Natural killer cell (primary cell): ENCODE data around the gene UGT8. TPM values are rescaled to one million over a fixed set of nuclear protein-coding genes. Genes with fewer than 3 reads are reported as not detected.

ENCODE experiments used
- ATAC-seq, 3 donors: fragments of 150-1000 bp in 2 of 3; fragments of 200-7000 bp in 1 of 3; cut with Tn5 transposase; 1 replicate in 1 of 3; 2 replicates in 2 of 3; pipeline ENCODE4 v1.10.0; 2021; ENCODE audit warnings: mild to moderate bottlenecking in 2 of 3, moderate library complexity in 2 of 3
- DNase-seq, 2 donors: peaks; one replicate each; pipeline versions ENCODE4 v3.0.0 to v3.0.0-alpha.2; 2013 to 2021; ENCODE audit warnings: mixed read lengths in 1 of 2
- H3K27ac ChIP-seq: one replicate; pipeline ENCODE4 v1.5.1; 2013; ENCODE audit warnings: mild to moderate bottlenecking, low read length
- H3K27me3 ChIP-seq: one replicate; pipeline ENCODE4 v1.6.1; 2013; ENCODE audit warnings: low read length; ENCODE audit not compliant: control insufficient read depth, insufficient read depth
- H3K36me3 ChIP-seq: one replicate; pipeline ENCODE4 v1.6.1; 2013; ENCODE audit warnings: low read length; ENCODE audit not compliant: control insufficient read depth, insufficient read depth
- H3K4me1 ChIP-seq: one replicate; pipeline ENCODE4 v1.6.1; 2013; ENCODE audit warnings: low read length; ENCODE audit not compliant: control insufficient read depth, insufficient read depth
- H3K4me3 ChIP-seq: one replicate; pipeline ENCODE4 v1.5.1; 2013; ENCODE audit warnings: low read length
- H3K9me3 ChIP-seq: one replicate; pipeline ENCODE4 v1.6.1; 2013; ENCODE audit warnings: low read length; ENCODE audit not compliant: control insufficient read depth, insufficient read depth
- H3K27ac Mint-ChIP-seq, 2 donors: one replicate each; pipeline ENCODE4 v1.8.0; 2022; ENCODE audit warnings: mild to moderate bottlenecking in 2 of 2, mixed read lengths in 2 of 2, moderate library complexity in 1 of 2
- H3K27me3 Mint-ChIP-seq, 2 donors: one replicate each; pipeline ENCODE4 v1.8.0; 2022; ENCODE audit warnings: low read depth in 2 of 2, mixed read lengths in 2 of 2
- H3K36me3 Mint-ChIP-seq: one replicate; pipeline ENCODE4 v1.8.0; 2022; ENCODE audit warnings: mixed read lengths
- H3K4me1 Mint-ChIP-seq, 2 donors: one replicate each; pipeline ENCODE4 v1.8.0; 2022; ENCODE audit warnings: mixed read lengths in 2 of 2
- H3K4me3 Mint-ChIP-seq: one replicate; pipeline ENCODE4 v1.8.0; 2022; ENCODE audit warnings: mild to moderate bottlenecking, moderate library complexity, mixed read lengths
- H3K9me3 Mint-ChIP-seq, 2 donors: one replicate each; pipeline ENCODE4 v1.8.0; 2022; ENCODE audit warnings: mixed read lengths in 2 of 2
- WGBS: methylation state at CpG from one replicate; pipeline ENCODE4 v1.1.7; 2013; ENCODE audit warnings: missing lambda C conversion rate; ENCODE audit not compliant: insufficient coverage; 5-methylcytosine and 5-hydroxymethylcytosine counted together
- intact Hi-C: fragments of 100-400 bp; cut with micrococcal nuclease; formaldehyde crosslinking; loops from one replicate; pipeline ENCODE4 v1.14.2; 2022
- total RNA-seq, 4 donors: library from RNA; stranded (reverse); fragments of 120-200 nt in 1 of 4; gene quantifications; one replicate each; pipeline versions ENCODE4 v1.2.3 to v1.2.4, GENCODE V29; 2013 to 2022
- TF ChIP-seq, protein P1 (sequence below): fragments of 200-600 bp; IDR thresholded peaks from one replicate; pipeline ENCODE4 v1.8.0; 2022; ENCODE audit warnings: antibody characterized with exemption

UGT8 gene
- total RNA-seq, 3 donors from 2014 or later (not counting 1 experiment from before 2014, with no cell fraction given): 0.16 to 0.25 TPM; not detected in 1

DNA sequence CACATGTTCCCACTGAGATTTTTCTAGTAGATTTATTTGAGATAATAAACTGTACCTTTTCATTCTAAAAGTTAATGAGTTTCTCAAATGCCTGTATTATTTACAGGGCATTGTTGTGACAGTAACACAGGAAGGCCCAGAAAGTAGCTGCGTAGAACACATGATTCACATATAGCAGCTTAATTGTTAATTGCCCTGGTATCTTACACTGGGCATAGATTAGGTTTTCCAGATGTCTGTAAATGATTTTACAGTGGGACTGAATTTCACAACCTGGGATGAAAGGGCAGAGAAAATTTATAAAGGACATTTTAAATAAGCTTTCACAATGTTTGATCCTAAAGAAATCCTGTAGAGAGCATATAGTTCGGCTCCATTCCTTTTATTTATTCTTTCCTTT is 27.6 kb downstream of the UGT8 start:
- Histone ChIP-seq H3K4me1 (no peaks in the 10 kb centered on the region), H3K9me3 (no peaks in the 10 kb centered on the region), H3K4me3 (no peak overlapping the region), H3K36me3 (no peaks in the 10 kb centered on the region), H3K27ac (no peak overlapping the region), H3K27me3 (no peaks in the 10 kb centered on the region)
- H3K27ac Mint-ChIP-seq: no peak overlapping the region
- no peaks in the 10 kb centered on the region for H3K9me3 Mint-ChIP-seq
- TF ChIP-seq, protein P1, sequence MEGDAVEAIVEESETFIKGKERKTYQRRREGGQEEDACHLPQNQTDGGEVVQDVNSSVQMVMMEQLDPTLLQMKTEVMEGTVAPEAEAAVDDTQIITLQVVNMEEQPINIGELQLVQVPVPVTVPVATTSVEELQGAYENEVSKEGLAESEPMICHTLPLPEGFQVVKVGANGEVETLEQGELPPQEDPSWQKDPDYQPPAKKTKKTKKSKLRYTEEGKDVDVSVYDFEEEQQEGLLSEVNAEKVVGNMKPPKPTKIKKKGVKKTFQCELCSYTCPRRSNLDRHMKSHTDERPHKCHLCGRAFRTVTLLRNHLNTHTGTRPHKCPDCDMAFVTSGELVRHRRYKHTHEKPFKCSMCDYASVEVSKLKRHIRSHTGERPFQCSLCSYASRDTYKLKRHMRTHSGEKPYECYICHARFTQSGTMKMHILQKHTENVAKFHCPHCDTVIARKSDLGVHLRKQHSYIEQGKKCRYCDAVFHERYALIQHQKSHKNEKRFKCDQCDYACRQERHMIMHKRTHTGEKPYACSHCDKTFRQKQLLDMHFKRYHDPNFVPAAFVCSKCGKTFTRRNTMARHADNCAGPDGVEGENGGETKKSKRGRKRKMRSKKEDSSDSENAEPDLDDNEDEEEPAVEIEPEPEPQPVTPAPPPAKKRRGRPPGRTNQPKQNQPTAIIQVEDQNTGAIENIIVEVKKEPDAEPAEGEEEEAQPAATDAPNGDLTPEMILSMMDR: no peak
- no peaks in the 10 kb centered on the region for H3K36me3 Mint-ChIP-seq
- WGBS: 83% methylated on average over 1 of the region's 2 CpGs
- no peaks in the 10 kb centered on the region for H3K27me3 Mint-ChIP-seq
- no peak overlapping the region for H3K4me3 Mint-ChIP-seq
- no peaks in the 10 kb centered on the region for H3K4me1 Mint-ChIP-seq
- intact Hi-C loops: no loop called here
- ATAC-seq (no peak), DNase-seq (no peak)

DNA sequence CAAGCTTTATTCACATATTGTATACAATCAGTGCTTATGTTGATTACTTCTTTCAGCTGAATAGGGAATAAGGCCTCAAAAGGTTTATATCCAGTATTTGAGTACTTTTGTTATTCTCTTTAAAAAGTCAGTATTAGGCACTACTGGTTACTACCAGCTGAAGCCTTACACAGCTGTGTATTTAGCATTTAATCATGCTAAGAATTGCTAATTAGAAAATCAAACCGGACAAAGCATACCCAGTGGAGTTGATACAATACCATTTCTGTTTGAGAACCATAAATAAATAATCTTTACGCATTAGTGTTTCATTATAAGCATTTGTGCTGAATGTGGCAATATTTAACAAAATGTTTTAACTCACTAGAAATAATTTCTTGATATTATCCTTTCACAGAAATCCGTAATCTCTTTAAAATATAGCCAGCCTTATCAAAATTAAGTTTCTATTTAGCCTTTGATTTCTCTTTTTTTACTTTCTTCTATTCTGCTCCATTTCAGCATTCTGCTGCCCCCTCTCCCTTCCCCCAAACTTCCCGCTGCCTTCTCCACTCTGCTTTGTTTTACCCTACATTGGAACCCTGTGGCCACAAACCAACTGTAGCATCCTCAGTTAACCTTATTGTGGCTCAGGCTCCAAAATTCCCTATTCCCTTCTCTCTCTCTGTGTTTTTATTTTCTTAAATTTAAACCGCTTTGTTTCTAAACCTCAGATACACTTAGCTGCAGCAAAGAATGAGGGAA is 37.8 kb downstream of the UGT8 start:
- H3K4me1 Mint-ChIP-seq: no peaks in the 10 kb centered on the region
- H3K27me3 Mint-ChIP-seq: peaks cover 0 to 3% of the 10 kb centered on the region in 2 donors
- TF ChIP-seq, protein P1: no peak
- no peak overlapping the region for H3K4me3 ChIP-seq
- no peak overlapping the region for H3K27ac Mint-ChIP-seq
- no peaks in the 10 kb centered on the region for H3K36me3 ChIP-seq
- H3K4me1 ChIP-seq: no peaks in the 10 kb centered on the region
- H3K27me3 ChIP-seq: no peaks in the 10 kb centered on the region
- no peaks in the 10 kb centered on the region for H3K9me3 ChIP-seq
- H3K9me3 Mint-ChIP-seq: peaks cover 2 to 5% of the 10 kb centered on the region in 2 donors
- no peaks in the 10 kb centered on the region for H3K36me3 Mint-ChIP-seq
- H3K27ac ChIP-seq: no peak overlapping the region
- no peak for DNase-seq
- ATAC-seq: no peak
- no peak overlapping the region for H3K4me3 Mint-ChIP-seq
- WGBS: 90% methylated on average over 3 of the region's 5 CpGs
- intact Hi-C loops: no loop called here

DNA sequence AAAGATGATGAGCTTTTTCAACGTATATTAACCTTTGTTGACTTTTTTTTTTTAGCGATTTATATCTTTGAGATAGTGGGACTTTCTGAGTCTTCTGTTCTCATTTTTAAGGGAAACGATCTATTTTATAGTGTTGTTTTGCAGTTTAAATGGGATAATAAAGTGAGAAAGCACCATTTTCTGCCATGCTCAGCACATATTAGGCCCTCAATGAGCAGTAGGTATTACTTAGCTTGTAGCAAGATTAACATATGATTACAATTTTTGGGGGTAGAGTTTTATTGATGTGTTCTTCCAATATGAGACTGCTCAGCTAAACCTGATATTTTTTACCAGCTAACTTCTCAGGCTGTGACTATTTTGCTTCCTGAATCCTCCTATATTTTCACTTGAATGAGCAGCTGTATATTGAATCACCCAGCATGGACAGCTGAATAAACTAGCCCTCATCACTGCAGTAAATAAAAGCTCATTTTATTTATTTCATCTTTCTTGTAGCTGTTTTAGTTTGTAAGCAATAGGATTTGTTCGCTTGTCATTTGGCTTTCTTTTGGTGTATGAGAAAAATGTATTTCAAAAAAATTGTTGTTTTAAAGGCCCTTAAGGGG is 43.7 kb downstream of the UGT8 start:
- Histone ChIP-seq H3K9me3 (no peaks in the 10 kb centered on the region), H3K36me3 (no peaks in the 10 kb centered on the region), H3K27ac (no peak overlapping the region), H3K27me3 (no peaks in the 10 kb centered on the region), H3K4me3 (no peak overlapping the region), H3K4me1 (no peaks in the 10 kb centered on the region)
- Mint-ChIP-seq H3K4me3 (no peak overlapping the region), H3K27me3 (no peaks in the 10 kb centered on the region), H3K9me3 (peaks cover 0 to 2% of the 10 kb centered on the region in 2 donors), H3K27ac (no peak overlapping the region), H3K36me3 (no peaks in the 10 kb centered on the region), H3K4me1 (no peaks in the 10 kb centered on the region)
- TF ChIP-seq, protein P1: no peak
- no peak for DNase-seq
- no peak for ATAC-seq
- intact Hi-C loops: no loop called here
- 65% methylated on average over 3 of the region's 4 CpGs for WGBS
